ENCODE data around the gene SERPINE2. TPM values are rescaled to one million over a fixed set of nuclear protein-coding genes. Genes with fewer than 3 reads are reported as not detected.

The SERPINE2 gene
- total RNA-seq, 1 experiment from 2014 or later: 93.3 TPM

GRCh38 chr2:223991611-223992010, 47.5 kb downstream of the SERPINE2 start:
- ChIA-PET RAD21 (ENCODE audit: low non-redundant PET in 1 of 2, low total read pairs in 2 of 2, uncharacterized antibody in 2 of 2, unreplicated experiment in 2 of 2) (no interaction called here), CTCF (interaction anchor here (4.6 to 5.4 kb wide), 2 partner anchors 21 to 291 kb away, joined by 28 to 122 read pairs; no protein-coding TSS in a partner anchor), POLR2A (no interaction called here)
- Histone ChIP-seq H3K36me3 (ENCODE audit: control insufficient read depth in 1 of 2, insufficient read depth in 2 of 2, low read length in 2 of 2) (no peaks in the 10 kb centered on the region; a peak in 1 of 4 replicates), H3K27ac (ENCODE audit: low read depth, low read length) (no peak overlapping the region), H3K4me1 (ENCODE audit: control insufficient read depth in 1 of 2, insufficient read depth in 2 of 2, low read length in 2 of 2) (peaks cover 0 to 9% of the 10 kb centered on the region in 2 experiments; a peak in 2 of 4 replicates), H3K9ac (ENCODE audit: low read length) (no peak overlapping the region), H3K4me2 (ENCODE audit: low read length) (no peak overlapping the region), H2AFZ (ENCODE audit: low read depth, low read length, poor library complexity, severe bottlenecking) (no peak overlapping the region), H3K9me3 (ENCODE audit: control insufficient read depth in 1 of 2, insufficient read depth in 1 of 2, low read depth in 1 of 2, low read length in 2 of 2) (no peaks in the 10 kb centered on the region), H3K79me2 (ENCODE audit: insufficient read depth, low read length) (no peaks in the 10 kb centered on the region), H4K20me1 (ENCODE audit: insufficient read depth) (no peaks in the 10 kb centered on the region), H3K27me3 (ENCODE audit: insufficient read depth, low read length) (no peaks in the 10 kb centered on the region), H3K9me2 (ENCODE audit: insufficient read depth) (no peaks in the 10 kb centered on the region), H3K4me3 (replicated peaks in 1 of 2; ENCODE audit: low read depth in 1 of 2, low read length in 2 of 2) (no peak overlapping the region)
- DNase-seq (ENCODE audit: low read depth, low spot score): no peak
- intact Hi-C loops (cut with micrococcal nuclease): loop anchor here (10.0 kb wide), 1 partner anchor 153 kb away; no protein-coding TSS in a partner anchor
- no peak for TF ChIP-seq ZBTB33 (IDR thresholded peaks at IDR 0.05; ENCODE audit: extremely low read depth, insufficient replicate concordance, low read length)
- no peak for TF ChIP-seq EZH2phosphoT487 (IDR thresholded peaks at IDR 0.05; ENCODE audit: borderline replicate concordance)
- TF ChIP-seq SIN3A (IDR thresholded peaks at IDR 0.05; ENCODE audit: low read depth): no peak
- no peak for TF ChIP-seq MAX (IDR thresholded peaks at IDR 0.05)
- TF ChIP-seq SRF (IDR thresholded peaks at IDR 0.05; ENCODE audit: low read depth): no peak
- TF ChIP-seq SP1 (IDR thresholded peaks at IDR 0.05; ENCODE audit: low read depth): no peak
- no peak for TF ChIP-seq CTCF (IDR thresholded peaks at IDR 0.05 in 2 of 3, conservative IDR thresholded peaks at IDR 0.05 in 1 of 3; ENCODE audit: borderline replicate concordance in 1 of 3, insufficient read depth in 1 of 3, low read depth in 2 of 3, low read length in 2 of 3)
- TF ChIP-seq CBX3 (IDR thresholded peaks at IDR 0.05; ENCODE audit: low read depth): no peak
- TF ChIP-seq FOSL1 (IDR thresholded peaks at IDR 0.05; ENCODE audit: low read depth): no peak
- no peak for TF ChIP-seq ZFX (IDR thresholded peaks at IDR 0.05)
- no peak for TF ChIP-seq TCF7L2 (IDR thresholded peaks at IDR 0.05; ENCODE audit: borderline replicate concordance, extremely low read depth, insufficient read depth, insufficient read length)
- no peak for TF ChIP-seq EZH2 (IDR thresholded peaks at IDR 0.05)
- TF ChIP-seq YY1 (IDR thresholded peaks at IDR 0.05; ENCODE audit: extremely low read depth, insufficient replicate concordance, low read depth, low read length): no peak
- no peak for TF ChIP-seq ATF3 (IDR thresholded peaks at IDR 0.05)
- TF ChIP-seq EGR1 (IDR thresholded peaks at IDR 0.05; ENCODE audit: low read depth): no peak
- TF ChIP-seq REST (IDR thresholded peaks at IDR 0.05; ENCODE audit: low read depth): no peak
- TF ChIP-seq ELF1 (IDR thresholded peaks at IDR 0.05; ENCODE audit: borderline replicate concordance, low read depth): no peak
- no peak for TF ChIP-seq ZNF274 (IDR thresholded peaks at IDR 0.05; ENCODE audit: low read depth, low read length)
- no peak for TF ChIP-seq POLR2AphosphoS5 (IDR thresholded peaks at IDR 0.05; ENCODE audit: low read depth, low read length)
- ATAC-seq: no peak
- no TSS peak for BruUV-seq (replicated peaks)

Data from HCT116 (cell line).